OCI-LY7 (cell line): Measurements from ENCODE around the gene SPATA6L. TPM values are rescaled to one million over a fixed set of nuclear protein-coding genes. Genes with fewer than 3 reads are reported as not detected.

ENCODE experiments used
- BruUV-seq: library from RNA; stranded (reverse); fragments of 400-500 nt; replicated peaks from 2 replicates; lab custom pipeline; 2021; lab: Mats Ljungman, UMichigan
- CTCF ChIA-PET: fragments of 300-600 bp; sonication (Branson Sonifier 250); formaldehyde crosslinking; loops from one replicate; lab custom pipeline; 2022; ENCODE audit warnings: antibody characterized with exemption; ENCODE audit not compliant: unreplicated experiment; lab: Charles Lee
- POLR2A ChIA-PET: fragments of 300-600 bp; sonication (Branson Sonifier 250); formaldehyde crosslinking; loops from one replicate; lab custom pipeline; 2022; ENCODE audit warnings: antibody characterized with exemption; lab: Charles Lee
- DNase-seq: peaks from one replicate; pipeline ENCODE4 v3.0.0-alpha.2; 2015; ENCODE audit warnings: low spot score
- H2AFZ ChIP-seq: fragments of 200-600 bp; sonication (generic), shearing (Covaris generic); 2 replicates; pipeline ENCODE4 v1.6.1; 2014; ENCODE audit warnings: mild to moderate bottlenecking, antibody characterized with exemption, low read length, moderate library complexity
- H3K27ac ChIP-seq: fragments of 200-600 bp; sonication (generic); 2 replicates; pipeline ENCODE4 v1.5.1; 2014; ENCODE audit warnings: mixed run types, low read depth, mild to moderate bottlenecking, moderate library complexity, low read length, inconsistent platforms; ENCODE audit not compliant: poor library complexity, severe bottlenecking
- H3K36me3 ChIP-seq: fragments of 200-600 bp; sonication (generic); 2 replicates; pipeline ENCODE4 v1.6.1; 2014; ENCODE audit warnings: mild to moderate bottlenecking, antibody characterized with exemption, low read length, moderate library complexity, mixed read lengths; ENCODE audit not compliant: insufficient read depth
- H3K4me1 ChIP-seq: fragments of 200-600 bp; sonication (generic); 2 replicates; pipeline ENCODE4 v1.5.1; 2014; ENCODE audit warnings: mild to moderate bottlenecking, low read length; ENCODE audit not compliant: insufficient read depth, poor library complexity, severe bottlenecking
- H3K4me2 ChIP-seq: fragments of 200-600 bp; sonication (generic); 2 replicates; pipeline ENCODE4 v1.6.1; 2014; ENCODE audit warnings: mild to moderate bottlenecking, low read length
- H3K4me3 ChIP-seq: fragments of 200-600 bp; sonication (generic); 2 replicates; pipeline ENCODE4 v1.5.1; 2014; ENCODE audit warnings: mild to moderate bottlenecking, low read depth, low read length; ENCODE audit not compliant: poor library complexity, severe bottlenecking
- H3K79me2 ChIP-seq: fragments of 200-600 bp; sonication (generic); 2 replicates; pipeline ENCODE4 v1.6.1; 2016; ENCODE audit warnings: low read depth, mild to moderate bottlenecking, low read length, moderate library complexity, mixed read lengths; ENCODE audit not compliant: insufficient read depth
- H3K9me2 ChIP-seq: fragments of 200-600 bp; sonication (generic); 2 replicates; pipeline ENCODE4 v1.6.1; 2016; ENCODE audit warnings: mild to moderate bottlenecking, low read length, mixed read lengths; ENCODE audit not compliant: insufficient read depth
- H3K9me3 ChIP-seq: fragments of 200-600 bp; sonication (generic); 2 replicates; pipeline ENCODE4 v1.6.1; 2014; ENCODE audit warnings: mild to moderate bottlenecking, mixed run types, low read length, mixed read lengths
- H4K20me1 ChIP-seq: fragments of 200-600 bp; sonication (generic); 2 replicates; pipeline ENCODE4 v1.6.1; 2014; ENCODE audit warnings: mild to moderate bottlenecking, antibody characterized with exemption, low read length, moderate library complexity, mixed read lengths; ENCODE audit not compliant: insufficient read depth
- EZH2phosphoT487 ChIP-seq: fragments of 200-600 bp; sonication (generic); IDR thresholded peaks from 2 replicates; pipeline ENCODE4 v1.6.1; 2018; ENCODE audit warnings: low read depth, borderline replicate concordance, mild to moderate bottlenecking, mixed run types, antibody characterized with exemption, low read length, moderate library complexity, mixed read lengths
- intact Hi-C: fragments of 100-400 bp; cut with micrococcal nuclease; formaldehyde crosslinking; loops from one replicate; pipeline ENCODE4 v1.10.0; 2022; ENCODE audit not compliant: unreplicated experiment
- total RNA-seq, 2 experiments: library from RNA; depleted of rRNA in 1 of 2; stranded (reverse); fragments of >200 nt in 1 of 2; shearing (Covaris generic) in 1 of 2; gene quantifications; 2 replicates each; pipeline ENCODE4 v1.2.3, GENCODE V29; 2014 to 2022
- TF ChIP-seq, protein P1 (sequence below): fragments of 200-600 bp; sonication (generic); conservative IDR thresholded peaks from 2 replicates; pipeline ENCODE4 v1.5.1; 2014; ENCODE audit warnings: mild to moderate bottlenecking, antibody characterized with exemption, low read length, moderate library complexity, mixed read lengths

Gene SPATA6L
- total RNA-seq, 2 experiments from 2014 or later, result 0.49 TPM; not detected in 1

DNA sequence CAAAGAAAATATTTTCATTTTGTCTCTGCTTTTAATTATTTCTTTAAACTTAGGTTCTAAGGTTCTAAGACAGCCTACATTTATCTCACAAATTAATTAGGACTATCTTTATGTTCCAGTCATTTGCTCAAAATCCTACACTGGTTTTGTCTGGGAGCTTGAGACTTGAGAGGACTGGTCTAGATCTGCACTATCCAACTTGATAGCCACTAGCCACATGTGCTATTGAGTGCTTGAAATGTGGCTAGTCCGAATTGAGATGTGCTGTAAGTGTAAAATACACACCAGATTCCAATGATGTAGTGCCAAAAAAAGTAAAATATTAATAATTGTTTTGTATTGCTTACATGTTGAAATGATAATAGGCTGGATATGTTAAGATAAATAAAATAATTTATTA, 20.3 kb upstream of the SPATA6L start:
- BruUV-seq, result no TSS peak
- peaks cover 60% of the 10 kb centered on the region for H3K36me3 ChIP-seq
- intact Hi-C loops, result no loop called here
- no peaks in the 10 kb centered on the region for H3K9me3 ChIP-seq
- no peaks in the 10 kb centered on the region for H3K9me2 ChIP-seq
- no peak for DNase-seq
- no peak overlapping the region for H3K4me2 ChIP-seq
- H3K4me1 ChIP-seq, result peaks cover under 1% of the 10 kb centered on the region
- POLR2A ChIA-PET, result interaction anchor here (1.4 to 2.3 kb wide), 2 partner anchors 8 to 22 kb away, joined by 3 to 5 read pairs; no protein-coding TSS in a partner anchor
- H3K27ac ChIP-seq, result no peak overlapping the region
- H3K79me2 ChIP-seq, result peaks cover 23% of the 10 kb centered on the region
- CTCF ChIA-PET, result no interaction called here
- no peak for TF ChIP-seq EZH2phosphoT487
- TF ChIP-seq, protein P1, sequence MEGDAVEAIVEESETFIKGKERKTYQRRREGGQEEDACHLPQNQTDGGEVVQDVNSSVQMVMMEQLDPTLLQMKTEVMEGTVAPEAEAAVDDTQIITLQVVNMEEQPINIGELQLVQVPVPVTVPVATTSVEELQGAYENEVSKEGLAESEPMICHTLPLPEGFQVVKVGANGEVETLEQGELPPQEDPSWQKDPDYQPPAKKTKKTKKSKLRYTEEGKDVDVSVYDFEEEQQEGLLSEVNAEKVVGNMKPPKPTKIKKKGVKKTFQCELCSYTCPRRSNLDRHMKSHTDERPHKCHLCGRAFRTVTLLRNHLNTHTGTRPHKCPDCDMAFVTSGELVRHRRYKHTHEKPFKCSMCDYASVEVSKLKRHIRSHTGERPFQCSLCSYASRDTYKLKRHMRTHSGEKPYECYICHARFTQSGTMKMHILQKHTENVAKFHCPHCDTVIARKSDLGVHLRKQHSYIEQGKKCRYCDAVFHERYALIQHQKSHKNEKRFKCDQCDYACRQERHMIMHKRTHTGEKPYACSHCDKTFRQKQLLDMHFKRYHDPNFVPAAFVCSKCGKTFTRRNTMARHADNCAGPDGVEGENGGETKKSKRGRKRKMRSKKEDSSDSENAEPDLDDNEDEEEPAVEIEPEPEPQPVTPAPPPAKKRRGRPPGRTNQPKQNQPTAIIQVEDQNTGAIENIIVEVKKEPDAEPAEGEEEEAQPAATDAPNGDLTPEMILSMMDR, result no peak
- H3K4me3 ChIP-seq, result no peak overlapping the region
- 0 out of 2 replicates have a peak, but pooled peaks cover 3% of the 10 kb centered on the region for H4K20me1 ChIP-seq
- H2AFZ ChIP-seq, result no peak overlapping the region

DNA sequence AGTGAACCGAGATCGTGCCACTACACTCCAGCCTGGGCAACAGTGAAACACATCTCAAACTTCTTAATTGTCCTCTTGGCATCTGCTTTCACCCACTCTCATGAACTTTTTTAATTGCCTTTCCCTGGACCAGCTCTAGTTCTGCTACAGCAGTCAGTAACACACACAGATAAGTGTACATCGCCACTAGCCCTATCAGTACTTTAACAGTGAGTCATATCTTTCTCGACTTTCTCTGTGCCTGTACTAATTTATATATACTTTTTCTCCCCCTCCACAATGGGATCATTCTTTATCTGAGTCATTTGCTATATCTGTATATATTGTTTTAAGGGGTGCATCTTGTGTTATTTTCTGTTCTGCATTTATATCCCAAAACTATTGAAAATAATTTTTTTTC, 19.8 kb upstream of the SPATA6L start:
- BruUV-seq, result no TSS peak
- intact Hi-C loops, result no loop called here
- peaks cover 5% of the 10 kb centered on the region for H3K4me1 ChIP-seq
- H3K4me2 ChIP-seq, result no peak overlapping the region
- ChIA-PET CTCF (no interaction called here), POLR2A (interaction anchor here (2.3 kb wide), 1 partner anchor 9 kb away, joined by 5 read pairs; no protein-coding TSS in a partner anchor)
- H3K27ac ChIP-seq, result no peak overlapping the region
- 0 out of 2 replicates have a peak, but pooled peaks cover 3% of the 10 kb centered on the region for H4K20me1 ChIP-seq
- H3K79me2 ChIP-seq, result peaks cover 27% of the 10 kb centered on the region
- no peak overlapping the region for H3K4me3 ChIP-seq
- no peak for DNase-seq
- H3K9me3 ChIP-seq, result no peaks in the 10 kb centered on the region
- peaks cover 56% of the 10 kb centered on the region for H3K36me3 ChIP-seq
- H3K9me2 ChIP-seq, result no peaks in the 10 kb centered on the region
- TF ChIP-seq, protein P1, result no peak
- no peak for TF ChIP-seq EZH2phosphoT487
- no peak overlapping the region for H2AFZ ChIP-seq

DNA sequence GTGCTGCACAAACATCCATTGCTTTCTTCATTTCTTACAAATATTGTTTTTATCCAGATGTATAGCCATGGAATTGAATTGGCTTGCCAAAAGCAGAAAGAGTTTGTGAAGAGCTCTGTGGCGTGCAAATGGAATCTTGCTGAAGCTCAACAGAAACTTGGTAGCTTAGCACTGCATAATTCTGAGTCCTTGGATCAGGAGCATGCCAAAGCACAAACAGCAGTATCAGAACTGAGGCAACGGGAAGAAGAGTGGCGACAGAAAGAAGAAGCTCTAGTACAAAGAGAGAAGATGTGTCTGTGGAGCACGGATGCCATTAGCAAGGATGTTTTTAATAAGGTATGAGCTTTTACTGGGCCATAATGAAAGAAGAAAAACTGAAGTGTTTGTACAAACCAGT, 18.5 kb upstream of the SPATA6L start:
- BruUV-seq, result no TSS peak
- Histone ChIP-seq H3K4me3 (no peak overlapping the region), H4K20me1 (0 out of 2 replicates have a peak, but pooled peaks cover 3% of the 10 kb centered on the region), H2AFZ (no peak overlapping the region), H3K79me2 (peaks cover 40% of the 10 kb centered on the region), H3K4me1 (peaks cover 12% of the 10 kb centered on the region), H3K4me2 (no peak overlapping the region), H3K9me3 (no peaks in the 10 kb centered on the region), H3K36me3 (peaks cover 43% of the 10 kb centered on the region), H3K27ac (no peak overlapping the region), H3K9me2 (no peaks in the 10 kb centered on the region)
- DNase-seq, result no peak
- no peak for TF ChIP-seq EZH2phosphoT487
- TF ChIP-seq, protein P1, result no peak
- ChIA-PET POLR2A (interaction anchor here (0.6 to 2.3 kb wide), 7 partner anchors 9 to 148 kb away, joined by 3 to 5 read pairs (median 3); partner anchors contain the start of gene SPATA6L), CTCF (no interaction called here)
- intact Hi-C loops, result no loop called here
